Fibroblast of lung (primary cell): ENCODE data around the gene S100A10. TPM values are rescaled to one million over a fixed set of nuclear protein-coding genes. Genes with fewer than 3 reads are reported as not detected.

Experiments used
- DNase-seq, 2 donors: peaks; one replicate each; pipeline versions ENCODE4 v3.0.0 to v3.0.0-alpha.2; 2010; ENCODE audit warnings: low read depth in 2 of 2
- H2AFZ ChIP-seq: 2 replicates; pipeline ENCODE4 v1.5.1; 2012; ENCODE audit warnings: low read length, control low read depth, inconsistent platforms
- H3K27ac ChIP-seq: 2 replicates; pipeline ENCODE4 v1.5.1; 2011; ENCODE audit warnings: low read length, control low read depth; ENCODE audit not compliant: insufficient read depth
- H3K27me3 ChIP-seq: 2 replicates; pipeline ENCODE4 v1.5.1; 2011; ENCODE audit warnings: mild to moderate bottlenecking, low read length; ENCODE audit not compliant: control insufficient read depth, insufficient read depth
- H3K36me3 ChIP-seq: 2 replicates; pipeline ENCODE4 v1.5.1; 2011; ENCODE audit warnings: low read length; ENCODE audit not compliant: control insufficient read depth, insufficient read depth
- H3K4me1 ChIP-seq: 2 replicates; pipeline ENCODE4 v1.5.1; 2011; ENCODE audit warnings: low read length; ENCODE audit not compliant: control insufficient read depth, insufficient read depth; ENCODE audit errors: extremely low read depth
- H3K4me2 ChIP-seq: 2 replicates; pipeline ENCODE4 v1.5.1; 2011; ENCODE audit warnings: low read length, control low read depth; ENCODE audit not compliant: insufficient read depth; ENCODE audit errors: extremely low read depth
- H3K4me3 ChIP-seq, 4 experiments: fragments of 200-600 bp in 1 of 4; sonication (generic) in 1 of 4; replicated peaks in 1 of 4; 2 replicates each; pipeline ENCODE4 v1.5.1; 2011 to 2016; ENCODE audit warnings: low read length in 4 of 4, low read depth in 3 of 4, mild to moderate bottlenecking in 3 of 4, control low read depth in 2 of 4, inconsistent platforms in 1 of 4, mixed read lengths in 1 of 4; ENCODE audit not compliant: insufficient read depth in 1 of 4; ENCODE audit errors: control extremely low read depth in 1 of 4
- H3K79me2 ChIP-seq: 2 replicates; pipeline ENCODE4 v1.5.1; 2012; ENCODE audit warnings: mild to moderate bottlenecking, low read length, inconsistent platforms; ENCODE audit not compliant: control insufficient read depth, insufficient read depth
- H3K9ac ChIP-seq: 2 replicates; pipeline ENCODE4 v1.5.1; 2011; ENCODE audit warnings: mild to moderate bottlenecking, low read length, control low read depth; ENCODE audit not compliant: insufficient read depth
- H3K9me3 ChIP-seq: 2 replicates; pipeline ENCODE4 v1.5.1; 2012; ENCODE audit warnings: low read depth, low read length; ENCODE audit not compliant: control insufficient read depth, insufficient read depth
- H4K20me1 ChIP-seq: 2 replicates; pipeline ENCODE4 v1.5.1; 2011; ENCODE audit warnings: low read length; ENCODE audit not compliant: control insufficient read depth, insufficient read depth; ENCODE audit errors: extremely low read depth
- CTCF ChIP-seq, 2 donors: IDR thresholded peaks in 1 of 2; conservative IDR thresholded peaks in 1 of 2; 1 replicate in 1 of 2; 2 replicates in 1 of 2; pipeline ENCODE4 v1.5.1; 2011 to 2012; ENCODE audit warnings: low read length in 2 of 2, control low read depth in 1 of 2, inconsistent platforms in 1 of 2, low read depth in 1 of 2, mild to moderate bottlenecking in 1 of 2
- EZH2 ChIP-seq: IDR thresholded peaks from 2 replicates; pipeline ENCODE4 v1.5.1; 2012; ENCODE audit warnings: low read length, control low read depth, mild to moderate bottlenecking; ENCODE audit errors: missing control alignments
- polyA plus RNA-seq, 2 donors: library from polyadenylated mRNA; depleted of rRNA in 1 of 2; stranded (reverse) in 1 of 2; unstranded in 1 of 2; fragments of >200 nt; gene quantifications; 2 replicates each; pipeline ENCODE4 v1.2.1, GENCODE V29; 2011 to 2012; ENCODE audit warnings: missing spikeins in 1 of 2
- total RNA-seq: library from RNA; depleted of rRNA; stranded (reverse); fragments of >200 nt; gene quantifications from 2 replicates; pipeline ENCODE4 v1.2.1, GENCODE V29; 2014

S100A10 gene
- total and polyA plus RNA-seq, 2 donors (not counting 1 experiment from before 2014, with no cell fraction given) = 141 to 750 TPM

DNA sequence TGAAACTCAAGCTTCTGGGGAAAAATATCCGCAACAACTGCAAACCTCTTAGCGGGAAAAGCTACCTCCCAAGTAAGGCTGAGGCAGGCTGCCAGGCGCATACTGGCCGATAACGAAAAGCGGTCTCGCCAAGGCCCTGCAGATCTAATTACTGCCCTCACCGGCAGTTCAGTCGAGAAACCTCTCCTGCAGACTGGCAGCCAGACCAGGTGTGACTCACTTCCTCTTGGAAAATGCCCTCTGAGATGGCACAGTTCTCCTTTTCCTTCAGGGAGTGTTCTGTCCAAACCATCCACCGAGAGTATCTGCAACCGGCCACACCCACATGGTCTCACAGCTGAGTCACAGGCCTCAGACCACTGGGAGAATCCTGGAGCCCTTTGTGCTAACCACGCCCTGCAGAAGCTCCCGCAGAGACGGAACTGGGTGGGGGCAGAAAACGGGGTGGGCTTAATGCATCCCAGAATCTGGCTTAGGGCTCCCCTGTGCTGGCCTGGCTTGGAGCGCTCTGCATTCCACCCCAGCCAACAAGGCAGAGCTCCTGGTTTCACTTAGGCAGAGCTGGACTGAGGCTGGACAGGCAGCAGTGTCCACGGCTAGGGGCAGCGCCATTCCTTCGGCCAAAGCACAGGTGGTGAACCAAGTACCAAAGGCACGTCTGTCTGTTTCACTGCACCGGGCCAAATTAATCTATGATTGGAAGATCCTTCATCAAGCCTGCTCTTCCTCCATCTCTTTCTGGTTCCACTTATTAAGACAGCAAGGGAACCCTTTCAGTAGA is 1.2 kb downstream of the S100A10 start:
- H3K4me3 ChIP-seq = peak overlapping the region; percentile 66 to 93 (median 84)
- H3K4me1 ChIP-seq = peaks cover 32% of the 10 kb centered on the region
- no peaks in the 10 kb centered on the region for H4K20me1 ChIP-seq
- H3K27me3 ChIP-seq = no peaks in the 10 kb centered on the region
- H3K79me2 ChIP-seq = peaks cover 58% of the 10 kb centered on the region
- TF ChIP-seq EZH2 = no peak
- no peak for TF ChIP-seq CTCF (conservative IDR thresholded peaks at IDR 0.05 in 1 of 2, IDR thresholded peaks at IDR 0.05 in 1 of 2; ENCODE audit: low read depth in 1 of 2, low read length in 2 of 2)
- no peaks in the 10 kb centered on the region for H3K9me3 ChIP-seq
- H2AFZ ChIP-seq = no peak overlapping the region
- peak overlapping the region; percentile 98 for H3K27ac ChIP-seq
- H3K9ac ChIP-seq = peak overlapping the region; percentile 92
- no peaks in the 10 kb centered on the region for H3K36me3 ChIP-seq
- H3K4me2 ChIP-seq = peak overlapping the region; percentile 82
- DNase-seq = peak; percentile 90 to 96

GRCh38 chr1:151991663-151992302 is 1.9 kb downstream of the S100A10 start:
- Histone ChIP-seq H3K4me1 (peaks cover 32% of the 10 kb centered on the region), H4K20me1 (no peaks in the 10 kb centered on the region), H3K27me3 (no peaks in the 10 kb centered on the region), H3K27ac (peak overlapping the region; percentile 98), H3K36me3 (no peaks in the 10 kb centered on the region), H3K9me3 (no peaks in the 10 kb centered on the region), H3K79me2 (peaks cover 62% of the 10 kb centered on the region), H2AFZ (no peak overlapping the region), H3K4me3 (peak overlapping the region; percentile 66 to 93 (median 84)), H3K9ac (peak overlapping the region; percentile 45), H3K4me2 (peak overlapping the region; percentile 82)
- no peak for DNase-seq
- TF ChIP-seq EZH2 = no peak

GRCh38 chr1:151990856-151991198 is 2.8 kb downstream of the S100A10 start:
- peak overlapping the region; percentile 98 for H3K27ac ChIP-seq
- no peak overlapping the region for H3K9ac ChIP-seq

More at GRCh38 chr1:151990856-151991198, 2.8 kb downstream of the S100A10 start:
- TF ChIP-seq CTCF (conservative IDR thresholded peaks at IDR 0.05 in 1 of 2, IDR thresholded peaks at IDR 0.05 in 1 of 2; ENCODE audit: low read depth in 1 of 2, low read length in 2 of 2) = no peak
- TF ChIP-seq EZH2 = no peak
- H3K4me1 ChIP-seq = peaks cover 32% of the 10 kb centered on the region
- peak overlapping the region; percentile 82 for H3K4me2 ChIP-seq
- no peak overlapping the region for H2AFZ ChIP-seq
- no peaks in the 10 kb centered on the region for H3K27me3 ChIP-seq
- peak; percentile 73 to 77 for DNase-seq
- peaks cover 72% of the 10 kb centered on the region for H3K79me2 ChIP-seq
- no peaks in the 10 kb centered on the region for H3K9me3 ChIP-seq
- no peaks in the 10 kb centered on the region for H3K36me3 ChIP-seq
- peak overlapping the region; percentile 66 to 93 (median 84) for H3K4me3 ChIP-seq
- H4K20me1 ChIP-seq = no peaks in the 10 kb centered on the region
